T-cell (primary cell): ENCODE results near the gene CHD8. TPM values are rescaled to one million over a fixed set of nuclear protein-coding genes. Genes with fewer than 3 reads are reported as not detected.
"Not testable (repeated sequence)": the region's sequence is repeated elsewhere in the genome, so short reads cannot be mapped to it uniquely, and the experiment has no call there.

ENCODE experiments used
- ATAC-seq, 4 experiments: fragments of 200-7000 bp in 3 of 4; fragments of 150-1000 bp in 1 of 4; cut with Tn5 transposase; replicated peaks in 1 of 4; 1 replicate in 3 of 4; 2 replicates in 1 of 4; pipeline ENCODE4 v1.10.0; 2021; ENCODE audit warnings: moderate library complexity in 3 of 4, mild to moderate bottlenecking in 2 of 4, moderate number of reproducible peaks in 1 of 4
- CTCF ChIA-PET, 2 donors: fragments of 300-600 bp; sonication (Branson Sonifier 250); formaldehyde crosslinking; loops; one replicate each; lab custom pipeline; 2022; ENCODE audit warnings: antibody characterized with exemption in 2 of 2; lab: Charles Lee
- POLR2A ChIA-PET, 2 donors: fragments of 300-600 bp; sonication (Branson Sonifier 250); formaldehyde crosslinking; loops; one replicate each; lab custom pipeline; 2022; ENCODE audit warnings: antibody characterized with exemption in 2 of 2; lab: Charles Lee
- DNase-seq, 35 experiments: peaks; one replicate each; pipeline versions ENCODE4 v3.0.0 to v3.0.0-alpha.2; 2013 to 2023
- H3K27ac ChIP-seq: one replicate; pipeline ENCODE4 v1.5.1; 2013; ENCODE audit warnings: low read length
- H3K27me3 ChIP-seq, 2 experiments: replicated peaks in 1 of 2; 1 replicate in 1 of 2; 2 replicates in 1 of 2; pipeline versions ENCODE4 v1.6.1 to v1.7.0; 2013; ENCODE audit warnings: low read length in 1 of 2, mixed read lengths in 1 of 2; ENCODE audit not compliant: control insufficient read depth in 2 of 2, insufficient read depth in 2 of 2; ENCODE audit errors: extremely low read depth in 1 of 2
- H3K36me3 ChIP-seq, 2 donors: 1 replicate in 1 of 2; 2 replicates in 1 of 2; pipeline versions ENCODE4 v1.6.1 to v1.7.0; 2013; ENCODE audit warnings: low read length in 1 of 2; ENCODE audit not compliant: control insufficient read depth in 2 of 2, insufficient read depth in 1 of 2; ENCODE audit errors: extremely low read depth in 1 of 2
- H3K4me1 ChIP-seq, 2 experiments: 1 replicate in 1 of 2; 2 replicates in 1 of 2; pipeline versions ENCODE4 v1.6.1 to v1.7.0; 2013; ENCODE audit warnings: low read length in 2 of 2, mixed read lengths in 1 of 2; ENCODE audit not compliant: insufficient read depth in 2 of 2, control insufficient read depth in 1 of 2; ENCODE audit errors: extremely low read depth in 1 of 2
- H3K4me3 ChIP-seq, 2 donors: 1 replicate in 1 of 2; 2 replicates in 1 of 2; pipeline versions ENCODE4 v1.5.1 to v1.7.0; 2013; ENCODE audit warnings: mild to moderate bottlenecking in 2 of 2, low read length in 1 of 2, moderate library complexity in 1 of 2; ENCODE audit not compliant: control insufficient read depth in 1 of 2; ENCODE audit errors: extremely low read depth in 1 of 2
- H3K9me3 ChIP-seq: 2 replicates; pipeline ENCODE4 v1.7.0; 2013
- H3K27ac Mint-ChIP-seq, 2 donors: one replicate each; pipeline ENCODE4 v1.8.0; 2020 to 2021; ENCODE audit warnings: mild to moderate bottlenecking in 2 of 2, mixed read lengths in 2 of 2
- H3K27me3 Mint-ChIP-seq, 2 donors: one replicate each; pipeline ENCODE4 v1.8.0; 2021 to 2022; ENCODE audit warnings: mixed read lengths in 2 of 2
- H3K36me3 Mint-ChIP-seq: one replicate; pipeline ENCODE4 v1.8.0; 2021; ENCODE audit warnings: mixed read lengths
- H3K4me1 Mint-ChIP-seq, 3 donors: one replicate each; pipeline ENCODE4 v1.8.0; 2020 to 2022; ENCODE audit warnings: mixed read lengths in 3 of 3, mild to moderate bottlenecking in 1 of 3
- H3K4me3 Mint-ChIP-seq, 3 donors: one replicate each; pipeline ENCODE4 v1.8.0; 2020 to 2022; ENCODE audit warnings: mild to moderate bottlenecking in 3 of 3, mixed read lengths in 3 of 3, moderate library complexity in 3 of 3
- H3K9me3 Mint-ChIP-seq, 3 donors: one replicate each; pipeline ENCODE4 v1.8.0; 2020 to 2022; ENCODE audit warnings: mixed read lengths in 3 of 3
- WGBS: methylation state at CpG from one replicate; pipeline ENCODE4 v1.1.5; 2013; ENCODE audit warnings: missing lambda C conversion rate; ENCODE audit not compliant: insufficient coverage; 5-methylcytosine and 5-hydroxymethylcytosine counted together
- total RNA-seq, 35 experiments: library from RNA in 6 of 35; stranded (reverse) in 6 of 35; fragments of 120-200 nt in 1 of 35; gene quantifications; one replicate each; pipeline versions ENCODE4 v1.2.1 to v1.2.4 and lab custom pipeline; 2013 to 2026

Gene CHD8
- total RNA-seq, 5 donors from 2014 or later (not counting 1 experiment from before 2014, with no cell fraction given) = 125 to 133 (median 131) TPM

- Mint-ChIP-seq H3K36me3 (peaks cover 43% of the 10 kb centered on the region), H3K4me1 (peaks cover 7 to 13% (median 12%) of the 10 kb centered on the region in 3 donors)
- peaks cover 3 to 41% of the 10 kb centered on the region in 2 donors for H3K36me3 ChIP-seq
- H3K27ac ChIP-seq, H3K4me1 ChIP-seq, H3K27me3 Mint-ChIP-seq, DNase-seq, CTCF ChIA-PET, H3K9me3 Mint-ChIP-seq, H3K27ac Mint-ChIP-seq, H3K4me3 ChIP-seq, ATAC-seq, H3K4me3 Mint-ChIP-seq, H3K27me3 ChIP-seq, H3K9me3 ChIP-seq: not testable (repeated sequence)
- POLR2A ChIA-PET = interaction anchor here in 1 of 2 donors (0.5 kb wide), 1 partner anchor 1709 kb away, joined by 5 read pairs; no protein-coding TSS in a partner anchor
- no CpG with 5 or more reads among the region's 1 CpG for WGBS
Measured at GRCh38 chr14:21372814-21373213, 83.1 kb downstream of the CHD8 start.

DNA sequence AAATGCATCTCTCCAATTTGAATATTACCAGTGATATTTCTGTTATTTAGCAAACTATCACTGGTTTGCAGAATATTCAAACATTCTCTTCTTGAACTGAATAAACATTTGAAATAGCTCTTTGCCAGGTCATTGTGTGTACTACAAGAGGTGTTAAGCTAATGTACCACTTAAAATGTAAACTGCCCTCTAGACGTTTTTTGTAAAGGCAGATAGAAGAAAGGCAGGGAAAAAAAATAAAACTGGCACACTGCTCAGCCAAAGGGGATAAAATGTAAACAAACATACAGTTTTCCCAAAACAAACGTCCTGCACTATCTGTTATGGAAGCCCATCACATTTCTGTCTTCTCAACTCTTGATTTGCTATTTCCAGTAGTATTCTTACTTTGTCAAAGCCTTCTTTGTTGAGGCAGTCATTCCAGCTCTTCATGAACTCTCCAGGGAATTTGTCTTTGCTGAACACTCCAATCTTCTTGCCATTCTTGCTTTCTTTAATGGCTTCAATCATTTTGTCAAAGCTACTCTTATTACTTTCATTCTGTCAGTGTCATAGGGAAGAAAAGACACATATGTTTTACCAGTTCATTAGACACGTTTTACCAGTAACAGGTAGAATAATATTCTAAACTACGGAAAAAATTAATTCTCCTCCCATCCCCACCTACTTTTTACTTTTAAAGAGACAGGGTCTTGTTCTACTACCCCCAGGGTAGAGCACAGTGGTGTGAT is 85.8 kb downstream of the CHD8 start:
- Histone ChIP-seq H3K36me3 (peaks cover 8 to 63% of the 10 kb centered on the region in 2 donors), H3K9me3 (no peaks in the 10 kb centered on the region), H3K27ac (no peak overlapping the region), H3K4me1 (peaks cover 0 to 4% of the 10 kb centered on the region in 2 experiments), H3K4me3 (no peak overlapping the region), H3K27me3 (no peaks in the 10 kb centered on the region)
- DNase-seq (no peak), ATAC-seq (no peak)
- no peaks in the 10 kb centered on the region for H3K27me3 Mint-ChIP-seq
- no peaks in the 10 kb centered on the region for H3K9me3 Mint-ChIP-seq
- peaks cover 55% of the 10 kb centered on the region for H3K36me3 Mint-ChIP-seq
- peak overlapping the region in 1 of 2 donors; percentile 16 for H3K27ac Mint-ChIP-seq
- peaks cover 0 to 3% (median 0%) of the 10 kb centered on the region in 3 donors for H3K4me1 Mint-ChIP-seq
- H3K4me3 Mint-ChIP-seq = no peak overlapping the region
- no CpG with 5 or more reads among the region's 4 CpGs for WGBS
- ChIA-PET POLR2A (no interaction called here), CTCF (no interaction called here)

GRCh38 chr14:21367582-21368144 is 88.3 kb downstream of the CHD8 start:
- no peak for ATAC-seq
- ChIA-PET CTCF (no interaction called here), POLR2A (no interaction called here)
- no peak overlapping the region for H3K4me3 Mint-ChIP-seq
- no peaks in the 10 kb centered on the region for H3K9me3 ChIP-seq
- peaks cover 0 to 4% of the 10 kb centered on the region in 2 experiments for H3K4me1 ChIP-seq
- no peaks in the 10 kb centered on the region for H3K9me3 Mint-ChIP-seq
- no peak for DNase-seq
- no peak overlapping the region for H3K4me3 ChIP-seq
- H3K27me3 Mint-ChIP-seq = no peaks in the 10 kb centered on the region
- H3K27ac Mint-ChIP-seq = no peak overlapping the region
- no peaks in the 10 kb centered on the region for H3K27me3 ChIP-seq
- peaks cover 74% of the 10 kb centered on the region for H3K36me3 Mint-ChIP-seq
- no peak overlapping the region for H3K27ac ChIP-seq
- 100% methylated on average over 3 of the region's 6 CpGs for WGBS
- H3K36me3 ChIP-seq = peaks cover 28 to 87% of the 10 kb centered on the region in 2 donors
- H3K4me1 Mint-ChIP-seq = no peaks in the 10 kb centered on the region

GRCh38 chr14:21356511-21356910 is 99.4 kb downstream of the CHD8 start:
- H3K9me3 ChIP-seq = no peaks in the 10 kb centered on the region
- Mint-ChIP-seq H3K4me3 (no peak overlapping the region), H3K4me1 (no peaks in the 10 kb centered on the region), H3K36me3 (peaks cover 73% of the 10 kb centered on the region), H3K27me3 (no peaks in the 10 kb centered on the region), H3K27ac (no peak overlapping the region), H3K9me3 (no peaks in the 10 kb centered on the region)
- CTCF ChIA-PET = interaction anchor here in 1 of 2 donors (0.6 kb wide), 1 partner anchor 101 kb away, joined by 3 read pairs; no protein-coding TSS in a partner anchor
- no peak overlapping the region for H3K27ac ChIP-seq
- no peak overlapping the region for H3K4me3 ChIP-seq
- POLR2A ChIA-PET = interaction anchor here in 1 of 2 donors (0.6 kb wide), 1 partner anchor 31 kb away, joined by 4 read pairs; no protein-coding TSS in a partner anchor
- H3K4me1 ChIP-seq = no peaks in the 10 kb centered on the region
- WGBS = 95% methylated on average over 4 of the region's 4 CpGs
- no peak for DNase-seq
- peaks cover 12 to 91% of the 10 kb centered on the region in 2 donors for H3K36me3 ChIP-seq
- ATAC-seq = no peak
- no peaks in the 10 kb centered on the region for H3K27me3 ChIP-seq

GRCh38 chr14:21352587-21352986 is 103.3 kb downstream of the CHD8 start:
- no peak overlapping the region for H3K4me3 ChIP-seq
- DNase-seq (peak in 1 of 35 experiments; percentile 9), ATAC-seq (no peak)
- Mint-ChIP-seq H3K4me3 (no peak overlapping the region), H3K27me3 (no peaks in the 10 kb centered on the region), H3K9me3 (no peaks in the 10 kb centered on the region), H3K4me1 (no peaks in the 10 kb centered on the region), H3K36me3 (peaks cover 55% of the 10 kb centered on the region), H3K27ac (peak overlapping the region in 1 of 2 donors; percentile 70)
- no peaks in the 10 kb centered on the region for H3K4me1 ChIP-seq
- no peaks in the 10 kb centered on the region for H3K9me3 ChIP-seq
- H3K27me3 ChIP-seq = peaks cover 0 to 2% of the 10 kb centered on the region in 2 experiments
- CTCF ChIA-PET = no interaction called here
- 40% methylated on average over 1 of the region's 9 CpGs for WGBS
- POLR2A ChIA-PET = interaction anchor here in 1 of 2 donors (0.7 kb wide), 1 partner anchor 80 kb away, joined by 3 read pairs; no protein-coding TSS in a partner anchor
- no peak overlapping the region for H3K27ac ChIP-seq
- H3K36me3 ChIP-seq = peaks cover 0 to 57% of the 10 kb centered on the region in 2 donors

DNA sequence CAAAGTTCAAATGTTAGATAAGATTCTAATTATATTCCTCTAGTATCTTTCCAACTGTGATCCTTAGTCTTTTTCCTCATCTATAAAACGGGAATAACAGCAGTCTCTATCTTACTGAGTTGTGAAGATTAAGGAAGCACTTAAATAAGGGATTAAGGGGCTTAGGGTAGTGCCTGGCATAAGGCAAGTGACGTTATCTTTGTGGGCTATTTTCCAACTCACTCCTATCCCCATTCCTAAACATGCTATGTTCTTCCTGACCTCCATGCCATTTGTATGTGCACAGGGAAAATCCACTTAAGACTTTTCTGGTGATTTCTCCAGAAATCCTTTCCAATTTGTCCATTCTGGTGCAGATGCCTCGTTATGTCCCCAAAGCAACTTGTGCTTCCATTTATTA is 105.4 kb downstream of the CHD8 start:
- Histone ChIP-seq H3K4me1 (no peaks in the 10 kb centered on the region), H3K27ac (no peak overlapping the region), H3K36me3 (peaks cover 0 to 38% of the 10 kb centered on the region in 2 donors), H3K9me3 (no peaks in the 10 kb centered on the region), H3K27me3 (peaks cover 0 to 5% of the 10 kb centered on the region in 2 experiments), H3K4me3 (no peak overlapping the region)
- ATAC-seq = no peak
- Mint-ChIP-seq H3K4me1 (no peaks in the 10 kb centered on the region), H3K36me3 (peaks cover 40% of the 10 kb centered on the region), H3K27ac (no peak overlapping the region), H3K27me3 (no peaks in the 10 kb centered on the region), H3K4me3 (no peak overlapping the region), H3K9me3 (no peaks in the 10 kb centered on the region)
- DNase-seq = no peak
- ChIA-PET POLR2A (interaction anchor here in 1 of 2 donors (0.5 kb wide), 1 partner anchor 57 kb away, joined by 3 read pairs; no protein-coding TSS in a partner anchor), CTCF (no interaction called here)
- WGBS = no CpG with 5 or more reads among the region's 3 CpGs
